Measurements from ENCODE around the gene CA11. TPM values are rescaled to one million over a fixed set of nuclear protein-coding genes. Genes with fewer than 3 reads are reported as not detected.

Gene CA11
- total and polyA plus RNA-seq, 9 of the 15 experiments (the other 6 are each of a cell fraction or from before 2014, with no cell fraction given): 2.9 to 19.9 (median 8.3) TPM

- TF ChIP-seq, protein P1, sequence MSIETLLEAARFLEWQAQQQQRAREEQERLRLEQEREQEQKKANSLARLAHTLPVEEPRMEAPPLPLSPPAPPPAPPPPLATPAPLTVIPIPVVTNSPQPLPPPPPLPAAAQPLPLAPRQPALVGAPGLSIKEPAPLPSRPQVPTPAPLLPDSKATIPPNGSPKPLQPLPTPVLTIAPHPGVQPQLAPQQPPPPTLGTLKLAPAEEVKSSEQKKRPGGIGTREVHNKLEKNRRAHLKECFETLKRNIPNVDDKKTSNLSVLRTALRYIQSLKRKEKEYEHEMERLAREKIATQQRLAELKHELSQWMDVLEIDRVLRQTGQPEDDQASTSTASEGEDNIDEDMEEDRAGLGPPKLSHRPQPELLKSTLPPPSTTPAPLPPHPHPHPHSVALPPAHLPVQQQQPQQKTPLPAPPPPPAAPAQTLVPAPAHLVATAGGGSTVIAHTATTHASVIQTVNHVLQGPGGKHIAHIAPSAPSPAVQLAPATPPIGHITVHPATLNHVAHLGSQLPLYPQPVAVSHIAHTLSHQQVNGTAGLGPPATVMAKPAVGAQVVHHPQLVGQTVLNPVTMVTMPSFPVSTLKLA (conservative IDR thresholded peaks at IDR 0.05): peak; percentile 71 to 83
- TF ChIP-seq ZNF780A (CRISPR knock-in tag; IDR thresholded peaks at IDR 0.05): no peak
- TF ChIP-seq ZZZ3 (IDR thresholded peaks at IDR 0.05): 0 out of 2 replicates have a peak, but pooled peaks have one; percentile 66
- TF ChIP-seq GTF2B (IDR thresholded peaks at IDR 0.05; ENCODE audit: extremely low read depth, insufficient read length): no peak
- TF ChIP-seq MYC (IDR thresholded peaks at IDR 0.05; ENCODE audit: low read depth, low read length): peak; percentile 55; the same call in 1 of the 2 replicates
- peak; percentile 52; the same call in 1 of the 2 replicates for TF ChIP-seq MYC (CRISPR knock-in tag; IDR thresholded peaks at IDR 0.05; ENCODE audit: borderline replicate concordance, low read depth)
- no peak for TF ChIP-seq RBM17 (IDR thresholded peaks at IDR 0.05; ENCODE audit: borderline replicate concordance, low read depth, low read length)
- TF ChIP-seq NCOA1 (IDR thresholded peaks at IDR 0.05; ENCODE audit: low read depth): peak; percentile 55; the same call in 1 of the 2 replicates
- TF ChIP-seq TFAM (CRISPR knock-in tag; conservative IDR thresholded peaks at IDR 0.05): no peak
- no peak for TF ChIP-seq HNRNPUL1 (IDR thresholded peaks at IDR 0.05; ENCODE audit: low read length)
- TF ChIP-seq SETDB1 (IDR thresholded peaks at IDR 0.05; ENCODE audit: low read length): no peak
- TF ChIP-seq ZNF3 (CRISPR knock-in tag; IDR thresholded peaks at IDR 0.05): no peak
- peak; percentile 55; the same call in 1 of the 2 replicates for TF ChIP-seq SUPT5H (IDR thresholded peaks at IDR 0.05)
- TF ChIP-seq KDM2B (CRISPR knock-in tag; IDR thresholded peaks at IDR 0.05): no peak
- TF ChIP-seq MTA3 (IDR thresholded peaks at IDR 0.05; ENCODE audit: borderline replicate concordance): no peak; the same call in none of the 2 replicates
- no peak for TF ChIP-seq SIN3B (IDR thresholded peaks at IDR 0.05; ENCODE audit: low read depth)
- TF ChIP-seq RNF2 (IDR thresholded peaks at IDR 0.05): 0 out of 2 replicates have a peak, but pooled peaks have one; percentile 22
- no peak for TF ChIP-seq PHTF2 (CRISPR knock-in tag; IDR thresholded peaks at IDR 0.05)
- TF ChIP-seq ETV1 (tag; conservative IDR thresholded peaks at IDR 0.05; ENCODE audit: low read depth): peak; percentile 71
- TF ChIP-seq, protein P2, sequence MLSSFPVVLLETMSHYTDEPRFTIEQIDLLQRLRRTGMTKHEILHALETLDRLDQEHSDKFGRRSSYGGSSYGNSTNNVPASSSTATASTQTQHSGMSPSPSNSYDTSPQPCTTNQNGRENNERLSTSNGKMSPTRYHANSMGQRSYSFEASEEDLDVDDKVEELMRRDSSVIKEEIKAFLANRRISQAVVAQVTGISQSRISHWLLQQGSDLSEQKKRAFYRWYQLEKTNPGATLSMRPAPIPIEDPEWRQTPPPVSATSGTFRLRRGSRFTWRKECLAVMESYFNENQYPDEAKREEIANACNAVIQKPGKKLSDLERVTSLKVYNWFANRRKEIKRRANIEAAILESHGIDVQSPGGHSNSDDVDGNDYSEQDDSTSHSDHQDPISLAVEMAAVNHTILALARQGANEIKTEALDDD (IDR thresholded peaks at IDR 0.05): no peak
- peak; percentile 64; the same call in 1 of the 2 replicates for TF ChIP-seq LARP7 (IDR thresholded peaks at IDR 0.05)
- TF ChIP-seq, protein P3, sequence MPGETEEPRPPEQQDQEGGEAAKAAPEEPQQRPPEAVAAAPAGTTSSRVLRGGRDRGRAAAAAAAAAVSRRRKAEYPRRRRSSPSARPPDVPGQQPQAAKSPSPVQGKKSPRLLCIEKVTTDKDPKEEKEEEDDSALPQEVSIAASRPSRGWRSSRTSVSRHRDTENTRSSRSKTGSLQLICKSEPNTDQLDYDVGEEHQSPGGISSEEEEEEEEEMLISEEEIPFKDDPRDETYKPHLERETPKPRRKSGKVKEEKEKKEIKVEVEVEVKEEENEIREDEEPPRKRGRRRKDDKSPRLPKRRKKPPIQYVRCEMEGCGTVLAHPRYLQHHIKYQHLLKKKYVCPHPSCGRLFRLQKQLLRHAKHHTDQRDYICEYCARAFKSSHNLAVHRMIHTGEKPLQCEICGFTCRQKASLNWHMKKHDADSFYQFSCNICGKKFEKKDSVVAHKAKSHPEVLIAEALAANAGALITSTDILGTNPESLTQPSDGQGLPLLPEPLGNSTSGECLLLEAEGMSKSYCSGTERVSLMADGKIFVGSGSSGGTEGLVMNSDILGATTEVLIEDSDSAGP (CRISPR knock-in tag; IDR thresholded peaks at IDR 0.05): no peak
- peak; percentile 72; the same call in 1 of the 2 replicates for TF ChIP-seq CREM (IDR thresholded peaks at IDR 0.05; ENCODE audit: low read depth)
- TF ChIP-seq TBP (optimal IDR thresholded peaks at IDR 0.05; ENCODE audit: low read depth, low read length): no peak
Measured at GRCh38 chr19:48588670-48589401, 57.2 kb downstream of the CA11 start (continued).

All from K562 (cell line).